ENCODE measurements around the gene HLA-DPB1.
"Not testable (repeated sequence)": the region's sequence is repeated elsewhere in the genome, so short reads cannot be mapped to it uniquely, and the experiment has no call there.

Gene HLA-DPB1

GRCh38 chr6:33071569-33071968, 4.2 kb upstream of the HLA-DPB1 start:
- DNase-seq (ENCODE audit: low spot score): no peak

GRCh38 chr6:33072508-33073100, 3.2 kb upstream of the HLA-DPB1 start:
- DNase-seq (ENCODE audit: low spot score): no peak

- DNase-seq (ENCODE audit: low spot score): peak; percentile 59
Observed at GRCh38 chr6:33073431-33073871, 2.3 kb upstream of the HLA-DPB1 start, which contains the start of gene HLA-DPA1. Gene HLA-DPA1 (minus strand): TSS chr6:33073649.

GRCh38 chr6:33075208-33075567, 602 bp upstream of the HLA-DPB1 start:
- DNase-seq (ENCODE audit: low spot score): no peak

GRCh38 chr6:33076406-33076934, 680 bp downstream of the HLA-DPB1 start:
- no peak for DNase-seq (ENCODE audit: low spot score)

GRCh38 chr6:33077908-33078307, 2.1 kb downstream of the HLA-DPB1 start:
- no peak for DNase-seq (ENCODE audit: low spot score)

GRCh38 chr6:33078442-33078841, 2.7 kb downstream of the HLA-DPB1 start:
- DNase-seq (ENCODE audit: low spot score): no peak

GRCh38 chr6:33078919-33079521, 3.2 kb downstream of the HLA-DPB1 start:
- DNase-seq (ENCODE audit: low spot score): no peak

- no peak for DNase-seq (ENCODE audit: low spot score)
Observed at GRCh38 chr6:33079580-33079979, 3.8 kb downstream of the HLA-DPB1 start.

GRCh38 chr6:33080127-33081089, 4.6 kb downstream of the HLA-DPB1 start:
- DNase-seq (ENCODE audit: low spot score): peak; percentile 78

GRCh38 chr6:33081098-33081824, 5.5 kb downstream of the HLA-DPB1 start:
- DNase-seq (ENCODE audit: low spot score): no peak

- DNase-seq (ENCODE audit: low spot score): peak; percentile 63
Observed at GRCh38 chr6:33082702-33083101, 6.9 kb downstream of the HLA-DPB1 start.

GRCh38 chr6:33085627-33086026, 9.8 kb downstream of the HLA-DPB1 start:
- no peak for DNase-seq (ENCODE audit: low spot score)

GRCh38 chr6:33088258-33088930, 12.6 kb downstream of the HLA-DPB1 start:
- DNase-seq (ENCODE audit: low spot score): no peak

- DNase-seq (ENCODE audit: low spot score): no peak
Observed at GRCh38 chr6:33088931-33089620, 13.3 kb downstream of the HLA-DPB1 start.

- DNase-seq (ENCODE audit: low spot score): peak; percentile 78
Observed at GRCh38 chr6:33091957-33092356, 16.2 kb downstream of the HLA-DPB1 start.

GRCh38 chr6:33092385-33092784, 16.6 kb downstream of the HLA-DPB1 start:
- DNase-seq (ENCODE audit: low spot score): no peak

GRCh38 chr6:33093855-33094254, 18.1 kb downstream of the HLA-DPB1 start:
- no peak for DNase-seq (ENCODE audit: low spot score)

- no peak for DNase-seq (ENCODE audit: low spot score)
Observed at GRCh38 chr6:33095681-33096080, 19.9 kb downstream of the HLA-DPB1 start.

- DNase-seq (ENCODE audit: low spot score): not testable (repeated sequence)
Observed at GRCh38 chr6:33101121-33101737, 25.4 kb downstream of the HLA-DPB1 start.

Measured in iPS-NIHi11 (cell line).